Measurements from ENCODE around the gene MRPL28.
"Not testable (repeated sequence)": the region's sequence is repeated elsewhere in the genome, so short reads cannot be mapped to it uniquely, and the experiment has no call there.

DNA sequence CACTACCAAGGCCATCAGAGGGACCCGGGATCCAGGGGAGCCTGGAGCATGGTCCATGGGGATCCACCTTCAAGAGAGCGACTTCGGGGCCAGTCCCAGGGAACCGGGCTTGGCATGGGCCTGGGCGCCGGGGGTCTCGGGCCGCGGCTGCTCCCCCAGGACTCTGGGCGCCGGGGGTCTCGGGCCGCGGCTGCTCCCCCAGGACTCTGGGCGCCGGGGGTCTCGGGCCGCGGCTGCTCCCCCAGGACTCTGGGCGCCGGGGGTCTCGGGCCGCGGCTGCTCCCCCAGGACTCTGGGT, 7.7 kb downstream of the MRPL28 start:
- TF ChIP-seq EZH2 (IDR thresholded peaks at IDR 0.05; ENCODE audit: low read length, missing control alignments), result not testable (repeated sequence)
- TF ChIP-seq, protein P1, sequence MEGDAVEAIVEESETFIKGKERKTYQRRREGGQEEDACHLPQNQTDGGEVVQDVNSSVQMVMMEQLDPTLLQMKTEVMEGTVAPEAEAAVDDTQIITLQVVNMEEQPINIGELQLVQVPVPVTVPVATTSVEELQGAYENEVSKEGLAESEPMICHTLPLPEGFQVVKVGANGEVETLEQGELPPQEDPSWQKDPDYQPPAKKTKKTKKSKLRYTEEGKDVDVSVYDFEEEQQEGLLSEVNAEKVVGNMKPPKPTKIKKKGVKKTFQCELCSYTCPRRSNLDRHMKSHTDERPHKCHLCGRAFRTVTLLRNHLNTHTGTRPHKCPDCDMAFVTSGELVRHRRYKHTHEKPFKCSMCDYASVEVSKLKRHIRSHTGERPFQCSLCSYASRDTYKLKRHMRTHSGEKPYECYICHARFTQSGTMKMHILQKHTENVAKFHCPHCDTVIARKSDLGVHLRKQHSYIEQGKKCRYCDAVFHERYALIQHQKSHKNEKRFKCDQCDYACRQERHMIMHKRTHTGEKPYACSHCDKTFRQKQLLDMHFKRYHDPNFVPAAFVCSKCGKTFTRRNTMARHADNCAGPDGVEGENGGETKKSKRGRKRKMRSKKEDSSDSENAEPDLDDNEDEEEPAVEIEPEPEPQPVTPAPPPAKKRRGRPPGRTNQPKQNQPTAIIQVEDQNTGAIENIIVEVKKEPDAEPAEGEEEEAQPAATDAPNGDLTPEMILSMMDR (conservative IDR thresholded peaks at IDR 0.05 in 1 of 2, IDR thresholded peaks at IDR 0.05 in 1 of 2; ENCODE audit: low read depth in 1 of 2, low read length in 2 of 2), result not testable (repeated sequence)

Data from fibroblast of lung (primary cell).